Large intestine (tissue), 3 donors: ENCODE results near the gene GLO1. TPM values are rescaled to one million over a fixed set of nuclear protein-coding genes. Genes with fewer than 3 reads are reported as not detected.
A peak's percentile ranks its signal among the peaks of the same experiment; 100 is the strongest.

ENCODE experiments used
- DNase-seq, 2 donors: peaks; one replicate each; pipeline versions ENCODE4 v3.0.0 to v3.0.0-alpha.2; 2013
- H3K27ac ChIP-seq: one replicate; pipeline ENCODE4 v1.5.1; 2013; ENCODE audit warnings: low read length
- H3K27me3 ChIP-seq: 2 replicates; pipeline ENCODE4 v1.6.1; 2013; ENCODE audit warnings: low read length; ENCODE audit not compliant: control insufficient read depth, insufficient read depth
- H3K36me3 ChIP-seq: 2 replicates; pipeline ENCODE4 v1.6.1; 2013; ENCODE audit warnings: low read length; ENCODE audit not compliant: control insufficient read depth, insufficient read depth
- H3K4me1 ChIP-seq: one replicate; pipeline ENCODE4 v1.6.1; 2013; ENCODE audit warnings: low read length; ENCODE audit not compliant: control insufficient read depth, insufficient read depth
- H3K4me3 ChIP-seq: one replicate; pipeline ENCODE4 v1.5.1; 2013; ENCODE audit warnings: low read length
- H3K9me3 ChIP-seq: one replicate; pipeline ENCODE4 v1.6.1; 2013; ENCODE audit warnings: mild to moderate bottlenecking, low read depth, low read length, moderate library complexity; ENCODE audit not compliant: control insufficient read depth
- WGBS: methylation state at CpG from one replicate; pipeline ENCODE4 v1.1.5; 2013; ENCODE audit warnings: low lambda C conversion rate; ENCODE audit not compliant: insufficient coverage; 5-methylcytosine and 5-hydroxymethylcytosine counted together
- polyA plus RNA-seq: library from polyadenylated mRNA; unstranded; fragments of 120-200 nt; gene quantifications from one replicate; pipeline ENCODE4 v1.2.1, GENCODE V29; 2013

GLO1 gene
- polyA plus RNA-seq, 1 donor, result 86.9 TPM

- DNase-seq, result no peak
- Histone ChIP-seq H3K36me3 (peaks cover 26% of the 10 kb centered on the region), H3K4me3 (no peak overlapping the region), H3K27ac (no peak overlapping the region), H3K27me3 (no peaks in the 10 kb centered on the region), H3K9me3 (no peaks in the 10 kb centered on the region), H3K4me1 (no peaks in the 10 kb centered on the region)
- 40% methylated on average over 2 of the region's 9 CpGs for WGBS
Observed at GRCh38 chr6:38673397-38674165, 29.4 kb downstream of the GLO1 start.

- H3K27ac ChIP-seq, result no peak overlapping the region
- peak; percentile 19 to 35 for DNase-seq
Observed at GRCh38 chr6:38671885-38672467, 31.0 kb downstream of the GLO1 start.

GRCh38 chr6:38658418-38659167 lies 44.4 kb downstream of the GLO1 start:
- WGBS, result 100% methylated on average over 2 of the region's 3 CpGs
- no peaks in the 10 kb centered on the region for H3K36me3 ChIP-seq

More at GRCh38 chr6:38671885-38672467, 31.0 kb downstream of the GLO1 start:
- H3K4me1 ChIP-seq, result no peaks in the 10 kb centered on the region
- no peak overlapping the region for H3K4me3 ChIP-seq
- no CpG with 5 or more reads among the region's 2 CpGs for WGBS
- H3K9me3 ChIP-seq, result no peaks in the 10 kb centered on the region
- H3K36me3 ChIP-seq, result peaks cover 17% of the 10 kb centered on the region
- no peaks in the 10 kb centered on the region for H3K27me3 ChIP-seq

GRCh38 chr6:38656896-38657295 lies 46.0 kb downstream of the GLO1 start:
- WGBS, result 80% methylated on average over 1 of the region's 1 CpG
- no peak for DNase-seq
- no peaks in the 10 kb centered on the region for H3K4me1 ChIP-seq
- H3K27me3 ChIP-seq, result no peaks in the 10 kb centered on the region
- H3K36me3 ChIP-seq, result no peaks in the 10 kb centered on the region
- no peak overlapping the region for H3K4me3 ChIP-seq
- no peak overlapping the region for H3K27ac ChIP-seq
- no peaks in the 10 kb centered on the region for H3K9me3 ChIP-seq

More at GRCh38 chr6:38658418-38659167, 44.4 kb downstream of the GLO1 start:
- Histone ChIP-seq H3K27me3 (no peaks in the 10 kb centered on the region), H3K9me3 (no peaks in the 10 kb centered on the region), H3K4me3 (no peak overlapping the region), H3K27ac (no peak overlapping the region), H3K4me1 (no peaks in the 10 kb centered on the region)
- DNase-seq, result no peak

- no peak overlapping the region for H3K27ac ChIP-seq
- no peaks in the 10 kb centered on the region for H3K36me3 ChIP-seq
- H3K27me3 ChIP-seq, result no peaks in the 10 kb centered on the region
- H3K4me3 ChIP-seq, result no peak overlapping the region
- H3K9me3 ChIP-seq, result no peaks in the 10 kb centered on the region
- WGBS, result no CpG with 5 or more reads among the region's 2 CpGs
- DNase-seq, result no peak
- H3K4me1 ChIP-seq, result no peaks in the 10 kb centered on the region
Observed at GRCh38 chr6:38654263-38654662, 48.7 kb downstream of the GLO1 start.

GRCh38 chr6:38651121-38651784 lies 51.7 kb downstream of the GLO1 start:
- H3K36me3 ChIP-seq, result no peaks in the 10 kb centered on the region
- no peak overlapping the region for H3K4me3 ChIP-seq
- H3K4me1 ChIP-seq, result no peaks in the 10 kb centered on the region
- no CpG with 5 or more reads among the region's 2 CpGs for WGBS
- no peaks in the 10 kb centered on the region for H3K9me3 ChIP-seq
- H3K27me3 ChIP-seq, result no peaks in the 10 kb centered on the region
- H3K27ac ChIP-seq, result no peak overlapping the region
- DNase-seq, result no peak

GRCh38 chr6:38650207-38650752 lies 52.7 kb downstream of the GLO1 start:
- no peak overlapping the region for H3K4me3 ChIP-seq
- no peaks in the 10 kb centered on the region for H3K36me3 ChIP-seq
- WGBS, result no CpG with 5 or more reads among the region's 5 CpGs
- H3K9me3 ChIP-seq, result no peaks in the 10 kb centered on the region
- H3K4me1 ChIP-seq, result no peaks in the 10 kb centered on the region
- no peaks in the 10 kb centered on the region for H3K27me3 ChIP-seq
- DNase-seq, result no peak
- H3K27ac ChIP-seq, result no peak overlapping the region

GRCh38 chr6:38649744-38650143 lies 53.2 kb downstream of the GLO1 start:
- no peaks in the 10 kb centered on the region for H3K36me3 ChIP-seq
- no CpG with 5 or more reads among the region's 2 CpGs for WGBS
- no peaks in the 10 kb centered on the region for H3K27me3 ChIP-seq
- no peaks in the 10 kb centered on the region for H3K9me3 ChIP-seq
- H3K4me3 ChIP-seq, result no peak overlapping the region
- no peaks in the 10 kb centered on the region for H3K4me1 ChIP-seq
- H3K27ac ChIP-seq, result no peak overlapping the region
- DNase-seq, result no peak

- no peak overlapping the region for H3K27ac ChIP-seq
- no peak overlapping the region for H3K4me3 ChIP-seq
- no peaks in the 10 kb centered on the region for H3K4me1 ChIP-seq
- no peaks in the 10 kb centered on the region for H3K36me3 ChIP-seq
- no peaks in the 10 kb centered on the region for H3K27me3 ChIP-seq
- DNase-seq, result no peak
- H3K9me3 ChIP-seq, result no peaks in the 10 kb centered on the region
Observed at GRCh38 chr6:38648629-38649028, 54.3 kb downstream of the GLO1 start.
